Esophagus muscularis mucosa (tissue), 4 donors: ENCODE measurements around the gene ARHGAP40.

Source experiments
- CTCF ChIP-seq, 3 experiments: fragments of 200-600 bp in 2 of 3; fragments of 450-650 bp in 1 of 3; sonication (generic) in 2 of 3; IDR thresholded peaks; one replicate each; pipeline ENCODE4 v1.5.1; 2017 to 2019; ENCODE audit warnings: antibody characterized with exemption in 3 of 3, mild to moderate bottlenecking in 2 of 3, moderate library complexity in 1 of 3
- EP300 ChIP-seq: sonication (generic); formaldehyde crosslinking; IDR thresholded peaks from one replicate; pipeline ENCODE4 v1.6.1; 2017; ENCODE audit warnings: antibody characterized with exemption
- POLR2A ChIP-seq: fragments of 450-650 bp; IDR thresholded peaks from one replicate; pipeline ENCODE4 v1.6.1; 2017; ENCODE audit warnings: antibody characterized with exemption, moderate library complexity, mild to moderate bottlenecking, low read depth
- POLR2AphosphoS5 ChIP-seq, 2 donors: sonication (generic); formaldehyde crosslinking; IDR thresholded peaks; one replicate each; pipeline ENCODE4 v1.6.1; 2017; ENCODE audit warnings: antibody characterized with exemption in 2 of 2

DNA sequence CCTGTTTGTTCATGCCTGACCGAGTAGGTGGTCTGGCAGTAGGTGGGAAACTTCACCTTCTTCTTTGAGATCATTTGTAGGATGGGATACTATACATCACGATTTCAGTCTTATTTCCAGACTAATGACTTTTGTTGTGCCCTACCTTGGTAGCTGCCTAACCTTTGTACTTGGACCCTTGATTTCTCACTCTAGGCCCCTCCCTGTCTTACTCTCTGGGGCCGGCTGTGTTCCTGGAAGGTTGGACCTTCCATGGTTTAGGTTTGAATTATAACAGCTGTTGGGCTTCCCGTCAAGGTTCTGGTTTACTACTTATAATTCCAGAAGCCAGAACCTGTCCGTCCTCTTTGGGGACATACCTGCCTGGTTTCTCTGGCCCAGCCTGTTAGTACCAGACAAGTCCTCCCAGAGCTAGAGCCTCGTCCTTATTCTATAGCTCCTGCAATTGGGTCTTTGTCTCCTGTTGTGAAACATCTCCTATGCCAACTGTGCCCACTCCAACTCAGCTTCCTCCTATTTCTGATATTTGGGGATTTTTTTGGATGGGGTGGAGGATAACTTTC, 35.5 kb upstream of the ARHGAP40 start:
- TF ChIP-seq CTCF (IDR thresholded peaks at IDR 0.05) = no peak
- no peak for TF ChIP-seq POLR2A
- no peak for TF ChIP-seq EP300
- TF ChIP-seq POLR2AphosphoS5 (IDR thresholded peaks at IDR 0.05) = no peak
